GM23338 (cell line): Measurements from ENCODE around the gene NDN. TPM values are rescaled to one million over a fixed set of nuclear protein-coding genes. Genes with fewer than 3 reads are reported as not detected.
"Not testable (repeated sequence)": the region's sequence is repeated elsewhere in the genome, so short reads cannot be mapped to it uniquely, and the experiment has no call there.

Experiments used
- ATAC-seq: fragments of 200-7000 bp; cut with Tn5 transposase; 3 replicates; pipeline ENCODE4 v1.9.1; 2020
- DNase-seq: peaks from one replicate; pipeline ENCODE4 v3.0.0-alpha.2; 2015; ENCODE audit warnings: low spot score
- H2AFZ ChIP-seq: fragments of 200-600 bp; sonication (generic); 2 replicates; pipeline ENCODE4 v1.8.0; 2016; ENCODE audit warnings: antibody characterized with exemption, mild to moderate bottlenecking, moderate library complexity
- H3F3A ChIP-seq: fragments of 200-600 bp; sonication (generic); replicated peaks from 2 replicates; pipeline ENCODE4 v1.8.0; 2017; ENCODE audit warnings: antibody characterized with exemption, mixed run types, low read depth
- H3K27ac ChIP-seq: fragments of 200-600 bp; sonication (generic); 2 replicates; pipeline ENCODE4 v1.6.1; 2016; ENCODE audit warnings: low read depth
- H3K27me3 ChIP-seq: fragments of 200-600 bp; sonication (generic); 2 replicates; pipeline ENCODE4 v1.8.0; 2016; ENCODE audit warnings: mild to moderate bottlenecking, mixed run types, moderate library complexity; ENCODE audit not compliant: insufficient read depth
- H3K36me3 ChIP-seq: fragments of 200-600 bp; sonication (generic); 2 replicates; pipeline ENCODE4 v1.8.0; 2016; ENCODE audit warnings: mild to moderate bottlenecking; ENCODE audit not compliant: insufficient read depth
- H3K4me1 ChIP-seq: fragments of 200-600 bp; sonication (generic); 2 replicates; pipeline ENCODE4 v1.8.0; 2016; ENCODE audit warnings: mild to moderate bottlenecking, moderate library complexity; ENCODE audit not compliant: insufficient read depth
- H3K4me2 ChIP-seq: fragments of 200-600 bp; sonication (generic); 2 replicates; pipeline ENCODE4 v1.7.1; 2017; ENCODE audit warnings: mixed run types
- H3K4me3 ChIP-seq: fragments of 200-600 bp; sonication (generic); 2 replicates; pipeline ENCODE4 v1.6.1; 2016; ENCODE audit warnings: mixed run types
- H3K79me2 ChIP-seq: fragments of 200-600 bp; sonication (generic); replicated peaks from 2 replicates; pipeline ENCODE4 v1.8.0; 2017; ENCODE audit warnings: mild to moderate bottlenecking; ENCODE audit not compliant: insufficient read depth
- H3K9me2 ChIP-seq: fragments of 200-600 bp; sonication (generic); 2 replicates; pipeline ENCODE4 v1.8.0; 2017; ENCODE audit not compliant: insufficient read depth
- H4K20me1 ChIP-seq: fragments of 200-600 bp; sonication (generic); replicated peaks from 2 replicates; pipeline ENCODE4 v1.8.0; 2017; ENCODE audit warnings: mild to moderate bottlenecking; ENCODE audit not compliant: insufficient read depth
- H3K27ac Mint-ChIP-seq: 2 replicates; pipeline ENCODE4 v1.8.0; 2020; ENCODE audit warnings: inconsistent platforms, mild to moderate bottlenecking, moderate library complexity, mixed read lengths
- H3K27me3 Mint-ChIP-seq: 3 replicates; pipeline ENCODE4 v1.8.0; 2022; ENCODE audit warnings: low read depth, mild to moderate bottlenecking, moderate library complexity, mixed read lengths, inconsistent platforms; ENCODE audit not compliant: insufficient read depth, poor library complexity
- H3K36me3 Mint-ChIP-seq: 3 replicates; pipeline ENCODE4 v1.8.0; 2021; ENCODE audit warnings: low read depth, mild to moderate bottlenecking, inconsistent platforms, moderate library complexity, mixed read lengths
- H3K4me1 Mint-ChIP-seq: 3 replicates; pipeline ENCODE4 v1.8.0; 2020; ENCODE audit warnings: mild to moderate bottlenecking, inconsistent platforms, mixed read lengths
- H3K4me3 Mint-ChIP-seq: 3 replicates; pipeline ENCODE4 v1.8.0; 2021; ENCODE audit warnings: moderate library complexity, mild to moderate bottlenecking, inconsistent platforms, mixed read lengths
- H3K9me3 Mint-ChIP-seq: 3 replicates; pipeline ENCODE4 v1.8.0; 2020; ENCODE audit warnings: moderate library complexity, mild to moderate bottlenecking, inconsistent platforms, mixed read lengths
- CREB1 ChIP-seq: fragments of 250-450 bp; sonication (Bioruptor Pico); IDR thresholded peaks from 2 replicates; pipeline ENCODE4 v1.5.0; 2020; ENCODE audit warnings: low read depth, mild to moderate bottlenecking, moderate library complexity
- CTCF ChIP-seq, 2 experiments: fragments of 200-600 bp in 1 of 2; sonication (generic) in 1 of 2; conservative IDR thresholded peaks; 2 replicates each; pipeline versions ENCODE4 v1.5.1 to v1.6.1; 2016 to 2017; ENCODE audit warnings: antibody characterized with exemption in 2 of 2, low read depth in 2 of 2, mild to moderate bottlenecking in 2 of 2, moderate library complexity in 1 of 2
- ETS1 ChIP-seq: IDR thresholded peaks from 2 replicates; pipeline ENCODE4 v1.6.1; 2016; ENCODE audit warnings: antibody characterized with exemption
- EZH2 ChIP-seq: fragments of 200-600 bp; sonication (generic); IDR thresholded peaks from one replicate; pipeline ENCODE4 v1.8.0; 2017; ENCODE audit warnings: antibody characterized with exemption, mild to moderate bottlenecking, low read depth; ENCODE audit not compliant: unreplicated experiment
- JUNB ChIP-seq: IDR thresholded peaks from one replicate; pipeline ENCODE4 v1.6.1; 2016; ENCODE audit warnings: antibody characterized with exemption; ENCODE audit not compliant: unreplicated experiment
- NANOG ChIP-seq: IDR thresholded peaks from 2 replicates; pipeline ENCODE4 v1.6.1; 2016; ENCODE audit warnings: antibody characterized with exemption, borderline replicate concordance
- POLR2AphosphoS5 ChIP-seq: IDR thresholded peaks from 2 replicates; pipeline ENCODE4 v1.6.1; 2016; ENCODE audit warnings: antibody characterized with exemption, low read depth
- ZNF114 ChIP-seq: fragments of 250-450 bp; sonication (Bioruptor Pico); IDR thresholded peaks from 2 replicates; pipeline ENCODE4 v1.5.0; 2020; ENCODE audit warnings: mild to moderate bottlenecking, moderate library complexity
- polyA plus RNA-seq: library from polyadenylated mRNA; unstranded; fragments of >200 nt; fragmentation: Nextera tagmentation; extraction: Ambion mirVana; gene quantifications from 2 replicates; pipeline ENCODE4 v1.2.1, GENCODE V29; 2016
- total RNA-seq: library from RNA; depleted of rRNA; stranded (reverse); fragments of >200 nt; shearing (Covaris generic); gene quantifications from 2 replicates; pipeline ENCODE4 v1.2.3, GENCODE V29; 2014
- TF ChIP-seq, protein P1 (sequence below): IDR thresholded peaks from one replicate; pipeline ENCODE4 v1.6.1; 2018; ENCODE audit warnings: antibody characterized with exemption; ENCODE audit not compliant: unreplicated experiment

The NDN gene
- total and polyA plus RNA-seq, 2 experiments from 2014 or later: 43.7 to 98.1 TPM

GRCh38 chr15:23713874-23714656 lies 27.0 kb upstream of the NDN start:
- DNase-seq: peak; percentile 47
- H3K36me3 ChIP-seq, ATAC-seq, H3K27me3 ChIP-seq, H2AFZ ChIP-seq, H3K79me2 ChIP-seq, H3K4me1 Mint-ChIP-seq, H3K4me1 ChIP-seq, H3F3A ChIP-seq, H3K27ac ChIP-seq, H3K27me3 Mint-ChIP-seq, H3K9me2 ChIP-seq, H4K20me1 ChIP-seq: not testable (repeated sequence)
- Mint-ChIP-seq H3K27ac (peak overlapping the region; percentile 92), H3K36me3 (peaks cover 17% of the 10 kb centered on the region; the same call in 2 of the 3 replicates), H3K9me3 (peaks cover 52% of the 10 kb centered on the region), H3K4me3 (peak overlapping the region; percentile 71)
- Histone ChIP-seq H3K4me3 (peak overlapping the region; percentile 48), H3K4me2 (peak overlapping the region; percentile 67; the same call in 1 of the 2 replicates)

- Mint-ChIP-seq H3K9me3 (peaks cover 81% of the 10 kb centered on the region), H3K27ac (no peak overlapping the region), H3K27me3 (no peaks in the 10 kb centered on the region), H3K4me3 (no peak overlapping the region), H3K4me1 (no peaks in the 10 kb centered on the region), H3K36me3 (peaks cover 17% of the 10 kb centered on the region; the same call in 2 of the 3 replicates)
- no peak for TF ChIP-seq ETS1
- H2AFZ ChIP-seq: no peak overlapping the region
- no peaks in the 10 kb centered on the region for H3F3A ChIP-seq
- no peaks in the 10 kb centered on the region for H3K36me3 ChIP-seq
- H3K4me3 ChIP-seq: no peak overlapping the region
- no peaks in the 10 kb centered on the region for H3K27me3 ChIP-seq
- H4K20me1 ChIP-seq: no peaks in the 10 kb centered on the region
- H3K4me2 ChIP-seq: no peak overlapping the region
- H3K79me2 ChIP-seq: no peaks in the 10 kb centered on the region
- no peaks in the 10 kb centered on the region for H3K4me1 ChIP-seq
- DNase-seq (no peak), ATAC-seq (no peak)
- H3K27ac ChIP-seq: no peak overlapping the region
- H3K9me2 ChIP-seq: no peaks in the 10 kb centered on the region
Observed at GRCh38 chr15:23708332-23708731, 21.2 kb upstream of the NDN start.

GRCh38 chr15:23695282-23695681 lies 8.2 kb upstream of the NDN start:
- H3K27ac Mint-ChIP-seq: no peak overlapping the region
- H3F3A ChIP-seq: no peaks in the 10 kb centered on the region
- peaks cover 2% of the 10 kb centered on the region for H3K27me3 Mint-ChIP-seq
- H2AFZ ChIP-seq: no peak overlapping the region
- no peak overlapping the region for H3K4me3 Mint-ChIP-seq
- H3K36me3 ChIP-seq: no peaks in the 10 kb centered on the region
- H3K4me2 ChIP-seq: no peak overlapping the region
- no peaks in the 10 kb centered on the region for H3K27me3 ChIP-seq
- no peaks in the 10 kb centered on the region for H3K4me1 ChIP-seq
- DNase-seq (no peak), ATAC-seq (no peak)
- no peaks in the 10 kb centered on the region for H3K79me2 ChIP-seq
- peaks cover 15% of the 10 kb centered on the region for H3K36me3 Mint-ChIP-seq
- H3K9me2 ChIP-seq: no peaks in the 10 kb centered on the region
- TF ChIP-seq POLR2AphosphoS5: no peak
- TF ChIP-seq CREB1 (CRISPR knock-in tag): no peak
- TF ChIP-seq ZNF114 (CRISPR knock-in tag): no peak
- no peak for TF ChIP-seq CTCF (conservative IDR thresholded peaks at IDR 0.05; ENCODE audit: low read depth in 2 of 2)
- TF ChIP-seq NANOG: no peak
- TF ChIP-seq, protein P1, sequence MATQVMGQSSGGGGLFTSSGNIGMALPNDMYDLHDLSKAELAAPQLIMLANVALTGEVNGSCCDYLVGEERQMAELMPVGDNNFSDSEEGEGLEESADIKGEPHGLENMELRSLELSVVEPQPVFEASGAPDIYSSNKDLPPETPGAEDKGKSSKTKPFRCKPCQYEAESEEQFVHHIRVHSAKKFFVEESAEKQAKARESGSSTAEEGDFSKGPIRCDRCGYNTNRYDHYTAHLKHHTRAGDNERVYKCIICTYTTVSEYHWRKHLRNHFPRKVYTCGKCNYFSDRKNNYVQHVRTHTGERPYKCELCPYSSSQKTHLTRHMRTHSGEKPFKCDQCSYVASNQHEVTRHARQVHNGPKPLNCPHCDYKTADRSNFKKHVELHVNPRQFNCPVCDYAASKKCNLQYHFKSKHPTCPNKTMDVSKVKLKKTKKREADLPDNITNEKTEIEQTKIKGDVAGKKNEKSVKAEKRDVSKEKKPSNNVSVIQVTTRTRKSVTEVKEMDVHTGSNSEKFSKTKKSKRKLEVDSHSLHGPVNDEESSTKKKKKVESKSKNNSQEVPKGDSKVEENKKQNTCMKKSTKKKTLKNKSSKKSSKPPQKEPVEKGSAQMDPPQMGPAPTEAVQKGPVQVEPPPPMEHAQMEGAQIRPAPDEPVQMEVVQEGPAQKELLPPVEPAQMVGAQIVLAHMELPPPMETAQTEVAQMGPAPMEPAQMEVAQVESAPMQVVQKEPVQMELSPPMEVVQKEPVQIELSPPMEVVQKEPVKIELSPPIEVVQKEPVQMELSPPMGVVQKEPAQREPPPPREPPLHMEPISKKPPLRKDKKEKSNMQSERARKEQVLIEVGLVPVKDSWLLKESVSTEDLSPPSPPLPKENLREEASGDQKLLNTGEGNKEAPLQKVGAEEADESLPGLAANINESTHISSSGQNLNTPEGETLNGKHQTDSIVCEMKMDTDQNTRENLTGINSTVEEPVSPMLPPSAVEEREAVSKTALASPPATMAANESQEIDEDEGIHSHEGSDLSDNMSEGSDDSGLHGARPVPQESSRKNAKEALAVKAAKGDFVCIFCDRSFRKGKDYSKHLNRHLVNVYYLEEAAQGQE: no peak
- TF ChIP-seq JUNB: no peak
- no peak for TF ChIP-seq EZH2
- no peak overlapping the region for H3K4me3 ChIP-seq
- no peak overlapping the region for H3K27ac ChIP-seq
- peaks cover 87% of the 10 kb centered on the region for H3K9me3 Mint-ChIP-seq
- H4K20me1 ChIP-seq: no peaks in the 10 kb centered on the region
- peaks cover 3% of the 10 kb centered on the region; the same call in 1 of the 3 replicates for H3K4me1 Mint-ChIP-seq
